Occipital lobe (tissue), 2 donors: ENCODE results near the gene SLC9A9. TPM values are rescaled to one million over a fixed set of nuclear protein-coding genes. Genes with fewer than 3 reads are reported as not detected.

Source experiments
- DNase-seq: peaks from one replicate; lab custom pipeline; 2025; lab: John Stamatoyannopoulos, UW
- total RNA-seq: library from RNA; depleted of rRNA; stranded (reverse); fragments of >200 nt; gene quantifications from one replicate; pipeline ENCODE4 v1.2.3, GENCODE V29; 2014

SLC9A9 gene
- total RNA-seq, 1 donor from 2014 or later: 7.3 TPM

- DNase-seq: no peak
Measured at GRCh38 chr3:143421556-143421955, 426.7 kb downstream of the SLC9A9 start.

DNA sequence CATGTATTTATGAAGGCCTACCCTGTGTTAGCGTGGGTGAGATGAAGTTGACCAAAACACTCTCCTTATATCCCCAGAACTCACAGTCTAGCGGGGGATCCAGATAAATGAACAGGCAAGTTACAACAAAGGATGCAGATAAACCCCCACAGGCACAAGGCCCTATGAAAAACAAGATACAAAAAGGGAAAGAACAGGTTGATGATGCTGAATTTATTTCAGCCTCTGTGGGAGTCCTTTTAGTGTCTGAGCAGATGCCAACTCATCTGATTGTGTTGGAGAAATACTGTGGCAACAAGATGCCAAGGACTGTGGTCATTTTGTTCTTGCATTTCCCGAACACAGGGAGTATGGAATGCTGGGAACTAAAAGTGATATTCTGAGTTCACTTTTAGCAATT lies 428.7 kb downstream of the SLC9A9 start:
- DNase-seq: peak; percentile 6

DNA sequence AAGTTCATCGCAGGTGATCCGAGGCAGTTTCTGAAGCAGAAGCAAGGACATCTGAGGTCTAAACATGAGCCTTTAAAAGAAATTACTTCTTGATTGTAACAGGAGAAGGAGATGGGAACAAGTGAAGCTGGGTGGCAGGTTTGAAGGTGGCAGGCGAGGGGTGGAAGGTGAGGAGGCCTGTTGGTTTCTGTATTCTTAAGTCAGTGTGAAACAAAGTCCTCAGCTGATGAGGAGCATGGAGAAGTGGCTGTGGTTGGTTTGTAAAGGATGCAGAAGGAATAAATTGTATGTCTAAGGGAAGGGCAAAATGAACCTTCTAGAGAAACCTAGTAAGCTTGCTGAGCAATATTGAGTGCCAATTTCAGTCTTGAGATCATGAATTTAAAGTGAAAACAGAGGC lies 429.9 kb downstream of the SLC9A9 start:
- DNase-seq: no peak

GRCh38 chr3:143416229-143416628 lies 432.0 kb downstream of the SLC9A9 start:
- no peak for DNase-seq

DNA sequence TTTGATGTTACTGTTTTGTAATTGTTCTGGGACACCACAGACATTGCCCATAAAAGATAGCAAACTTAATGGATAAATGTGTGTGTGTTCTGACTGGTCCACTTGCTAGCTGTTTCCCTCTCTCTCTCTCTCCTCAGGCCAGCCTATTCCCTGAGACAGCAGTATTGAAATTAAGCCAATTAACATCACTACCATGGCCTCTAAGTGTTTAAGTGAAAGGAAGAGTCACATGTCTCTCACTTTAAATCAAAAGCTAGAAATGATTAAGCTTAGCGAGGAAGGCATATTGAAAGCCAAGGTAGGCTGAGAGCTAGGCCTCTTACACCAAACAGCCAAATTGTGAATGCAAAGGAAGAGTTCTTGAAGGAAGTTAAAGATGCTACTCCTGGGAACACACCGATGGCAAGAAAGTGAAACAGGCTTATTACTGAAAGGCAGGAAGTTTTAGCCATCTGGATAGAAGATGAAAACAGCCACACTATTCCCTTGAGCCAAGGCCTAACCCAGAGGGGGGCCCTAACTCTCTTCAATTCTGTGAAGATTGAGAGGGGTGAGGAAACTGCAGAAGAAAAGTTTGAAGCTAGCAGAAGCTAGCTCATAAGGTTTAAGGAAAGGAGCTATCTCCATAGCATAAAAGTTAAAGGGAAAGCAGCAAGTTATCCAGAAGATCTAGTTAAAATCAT lies 433.6 kb downstream of the SLC9A9 start:
- no peak for DNase-seq

DNA sequence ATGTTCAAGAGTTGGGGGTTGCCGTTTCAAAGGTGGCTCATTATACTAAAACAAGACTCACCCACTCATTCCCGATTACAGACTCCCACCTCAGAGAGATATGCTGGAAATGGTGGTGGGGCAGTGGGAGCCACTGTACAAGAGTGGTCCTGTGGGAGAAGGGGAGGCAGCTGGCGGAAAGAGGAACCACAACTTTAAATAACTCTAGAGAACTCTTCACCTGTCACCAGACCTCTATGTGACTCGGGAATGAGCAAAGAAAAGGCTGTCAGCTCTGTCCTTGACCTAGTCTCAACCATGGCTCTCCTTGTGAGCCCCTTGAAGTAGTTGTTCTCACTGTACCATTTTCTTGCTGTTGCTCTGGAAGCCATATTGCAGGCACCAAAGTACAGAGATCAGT lies 434.9 kb downstream of the SLC9A9 start:
- DNase-seq: no peak

GRCh38 chr3:143412084-143412483 lies 436.2 kb downstream of the SLC9A9 start:
- no peak for DNase-seq

DNA sequence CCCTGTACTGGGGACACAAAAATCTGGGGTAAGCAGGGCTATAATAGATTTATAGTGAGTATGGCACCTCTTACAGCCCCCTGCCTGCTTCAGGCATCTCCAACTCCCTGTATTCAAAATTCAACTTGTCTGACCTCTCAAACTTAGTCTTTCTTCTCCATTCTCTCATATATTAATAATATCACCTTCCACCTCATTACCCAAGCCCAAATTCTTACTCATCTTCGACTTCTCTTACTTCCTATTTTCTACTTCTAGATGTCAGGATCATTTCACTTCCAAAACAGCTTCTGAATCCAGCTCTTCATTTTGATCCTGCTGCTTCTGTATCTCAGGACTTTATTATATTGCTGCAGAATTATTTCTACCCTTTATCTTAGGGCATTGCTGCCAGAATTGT lies 438.0 kb downstream of the SLC9A9 start:
- no peak for DNase-seq

GRCh38 chr3:143408771-143409170 lies 439.5 kb downstream of the SLC9A9 start:
- DNase-seq: no peak

- DNase-seq: no peak
Measured at GRCh38 chr3:143402602-143403001, 445.7 kb downstream of the SLC9A9 start.

GRCh38 chr3:143396790-143397189 lies 451.5 kb downstream of the SLC9A9 start:
- DNase-seq: no peak

GRCh38 chr3:143389388-143389787 lies 458.9 kb downstream of the SLC9A9 start:
- DNase-seq: no peak

DNA sequence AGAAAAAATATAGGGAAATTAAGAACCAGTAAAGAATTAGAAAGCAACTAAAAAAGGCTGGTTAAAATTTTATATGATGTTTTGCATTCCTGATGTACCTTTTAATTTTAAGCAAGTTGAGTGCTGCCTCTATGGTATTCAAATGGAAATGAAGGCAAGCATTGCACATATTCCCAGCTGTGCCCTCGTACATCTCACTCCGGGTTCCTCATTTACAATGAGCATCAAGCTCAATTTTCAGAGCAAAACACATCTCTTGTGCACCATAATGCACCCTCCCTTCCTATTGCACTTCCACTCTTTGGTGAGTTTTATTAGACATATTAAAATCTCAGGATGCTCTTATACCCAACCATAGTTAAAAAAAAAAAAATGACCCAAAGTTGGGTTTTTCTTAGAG lies 460.8 kb downstream of the SLC9A9 start:
- DNase-seq: no peak

DNA sequence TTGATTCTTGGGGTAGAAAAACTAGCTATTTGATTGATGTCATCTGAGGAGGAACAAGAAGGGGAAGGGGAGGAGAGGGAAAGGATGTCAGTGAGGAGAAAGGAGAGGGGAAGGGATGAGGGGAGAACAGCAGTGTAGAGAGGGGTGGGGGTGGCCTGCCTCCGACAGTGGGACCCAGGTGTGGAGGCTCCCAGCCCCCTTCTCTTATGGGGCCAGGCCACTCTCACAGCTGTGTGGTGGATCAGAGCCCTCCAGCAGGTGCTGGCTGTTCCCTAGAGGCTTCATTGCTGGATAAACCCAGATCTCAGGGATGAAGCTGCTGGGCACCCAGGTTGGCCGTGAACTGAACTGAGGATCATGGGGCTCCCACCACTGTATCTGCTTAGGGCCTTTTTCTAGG lies 464.2 kb downstream of the SLC9A9 start:
- no peak for DNase-seq

- DNase-seq: no peak
Measured at GRCh38 chr3:143383421-143383820, 464.8 kb downstream of the SLC9A9 start.

- no peak for DNase-seq
Measured at GRCh38 chr3:143382816-143383215, 465.5 kb downstream of the SLC9A9 start.

GRCh38 chr3:143380449-143380848 lies 467.8 kb downstream of the SLC9A9 start:
- DNase-seq: no peak

GRCh38 chr3:143375698-143376097 lies 472.6 kb downstream of the SLC9A9 start:
- no peak for DNase-seq

DNA sequence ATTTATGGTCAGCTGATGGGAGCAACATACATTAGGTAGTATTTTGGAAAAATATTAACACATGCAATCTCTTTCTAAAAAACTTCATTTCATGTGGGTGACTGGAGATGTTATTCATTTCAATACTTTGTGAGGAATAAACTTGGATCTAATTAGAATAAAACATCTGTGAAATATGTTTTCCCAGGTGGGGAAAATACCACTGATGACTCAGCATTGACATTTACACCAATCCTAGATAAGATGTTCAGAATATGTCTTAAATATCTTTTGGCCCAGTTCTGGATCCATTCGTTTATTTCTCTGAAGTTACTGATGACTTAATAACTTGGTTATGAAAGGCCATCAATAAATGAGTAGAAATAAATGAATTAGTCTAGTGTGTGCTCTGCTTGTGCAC lies 481.1 kb downstream of the SLC9A9 start:
- no peak for DNase-seq

DNA sequence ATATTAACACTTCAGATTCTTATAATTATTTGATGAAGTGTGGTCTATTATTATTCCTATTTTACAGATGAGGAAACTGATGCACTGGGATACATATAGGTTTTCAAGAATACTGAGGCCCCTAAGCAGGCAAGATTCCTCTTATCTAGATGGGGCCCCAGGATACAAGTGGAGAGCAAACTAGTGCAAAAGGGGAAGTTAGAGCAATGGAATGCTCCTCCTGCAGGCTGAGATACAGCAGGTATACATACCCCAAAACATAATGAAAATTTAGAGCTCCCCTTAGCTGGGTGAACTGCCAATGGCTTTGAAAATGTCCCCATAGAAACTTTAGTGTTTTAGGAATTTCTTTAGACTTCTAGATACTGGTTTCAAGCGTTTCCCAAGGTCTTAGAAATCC lies 481.6 kb downstream of the SLC9A9 start:
- DNase-seq: no peak

DNA sequence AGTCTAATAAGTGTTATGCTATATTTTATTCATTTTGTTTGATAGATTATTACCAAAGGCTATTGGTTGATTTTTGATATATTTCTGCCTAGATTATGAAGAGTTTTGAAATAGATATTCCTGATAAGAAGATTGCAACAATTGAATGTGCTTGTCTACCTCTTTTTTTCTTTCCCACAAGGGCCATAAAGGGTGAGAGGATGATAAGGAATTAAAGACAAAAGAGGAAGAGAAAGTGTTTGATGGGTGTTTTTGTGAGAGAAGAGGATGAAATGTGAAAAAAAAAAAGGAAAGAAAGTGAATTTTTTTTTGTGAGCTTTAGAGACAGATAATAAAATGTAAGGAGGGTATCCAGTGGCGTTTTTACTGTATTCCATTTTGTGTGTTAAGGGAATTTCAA lies 484.3 kb downstream of the SLC9A9 start:
- no peak for DNase-seq

DNA sequence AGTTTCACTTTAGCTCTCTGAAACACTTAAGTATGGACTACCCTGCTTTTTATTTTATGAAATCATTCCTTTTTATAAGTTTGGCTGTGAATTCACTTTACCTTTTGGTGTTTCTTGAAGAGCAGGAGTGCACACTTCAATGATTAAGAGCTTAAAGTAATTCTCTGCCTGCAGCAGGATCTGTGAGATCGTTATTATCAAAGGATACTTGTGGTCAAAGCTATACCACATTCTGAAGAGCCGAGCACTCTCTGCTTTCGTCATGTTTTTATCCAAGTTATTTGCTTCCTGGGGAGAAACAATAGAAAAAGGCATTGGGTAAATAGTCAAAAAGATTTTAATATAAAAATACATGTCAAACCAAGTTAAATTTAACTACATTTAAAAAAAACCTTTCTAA lies 485.0 kb downstream of the SLC9A9 start:
- DNase-seq: no peak

DNA sequence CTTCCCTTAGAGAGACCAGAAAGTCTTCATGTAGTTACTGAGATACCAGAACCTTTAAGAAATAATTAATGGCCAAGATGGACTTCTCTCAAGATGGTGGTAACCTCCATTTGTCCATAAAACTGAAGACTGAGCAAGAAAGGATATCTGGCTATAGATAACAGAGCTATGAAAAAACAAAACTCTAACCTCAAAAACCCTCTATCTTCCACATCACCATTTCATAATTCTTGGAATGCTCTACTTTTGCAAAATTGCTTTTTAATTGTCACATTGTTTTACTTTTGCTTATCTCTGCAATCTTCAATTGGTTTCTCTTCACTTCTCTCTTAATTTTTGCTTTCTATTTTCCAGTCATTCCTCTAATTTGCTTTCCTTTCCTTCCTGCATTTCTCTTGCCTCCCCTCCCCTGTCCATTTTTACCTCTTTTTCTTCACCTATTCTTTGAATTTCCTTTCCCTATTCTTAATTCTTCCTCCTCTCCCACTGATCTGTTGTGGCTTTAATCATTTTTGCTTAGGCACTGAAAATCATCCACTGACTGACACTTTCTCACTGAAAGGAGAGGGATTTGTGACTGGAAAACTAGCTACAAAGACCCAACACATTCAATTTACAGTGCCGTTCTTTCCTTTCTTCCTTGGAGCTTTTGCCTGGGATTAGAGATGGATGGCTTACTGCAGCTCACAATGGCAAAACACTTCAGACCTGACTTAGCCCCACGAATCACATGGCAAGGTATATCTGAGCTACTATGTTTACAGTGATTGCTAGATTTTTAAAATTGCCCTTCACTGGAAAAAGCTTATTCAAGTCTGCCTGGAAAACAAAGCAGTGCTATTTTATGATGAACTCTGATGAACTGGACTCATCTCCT lies 485.9 kb downstream of the SLC9A9 start:
- DNase-seq: no peak
